ENCODE data around the gene LYPLA2.

- TF ChIP-seq CTCF (IDR thresholded peaks at IDR 0.05): no peak
- TF ChIP-seq POLR2A (IDR thresholded peaks at IDR 0.05): no peak
Observed at GRCh38 chr1:23836037-23836436, 45.1 kb downstream of the LYPLA2 start.
